Mucosa of rectum (tissue), 2 donors: ENCODE data around the gene PNMA5.
"Not testable (repeated sequence)": the region's sequence is repeated elsewhere in the genome, so short reads cannot be mapped to it uniquely, and the experiment has no call there.

ENCODE experiments used
- H3K27ac ChIP-seq, 2 donors: one replicate each; pipeline ENCODE4 v1.7.0; 2013; ENCODE audit warnings: inconsistent platforms in 2 of 2, low read depth in 2 of 2, low read length in 2 of 2
- H3K27me3 ChIP-seq, 2 donors: one replicate each; pipeline ENCODE4 v1.7.0; 2013; ENCODE audit warnings: low read length in 2 of 2; ENCODE audit not compliant: control insufficient read depth in 2 of 2, insufficient read depth in 2 of 2
- H3K36me3 ChIP-seq, 2 donors: one replicate each; pipeline ENCODE4 v1.7.0; 2013; ENCODE audit warnings: low read length in 2 of 2; ENCODE audit not compliant: control insufficient read depth in 2 of 2, insufficient read depth in 2 of 2
- H3K4me1 ChIP-seq, 2 donors: one replicate each; pipeline ENCODE4 v1.7.0; 2013; ENCODE audit warnings: low read length in 2 of 2, mild to moderate bottlenecking in 1 of 2; ENCODE audit not compliant: control insufficient read depth in 2 of 2, insufficient read depth in 2 of 2
- H3K4me3 ChIP-seq, 2 donors: one replicate each; pipeline ENCODE4 v1.7.0; 2013; ENCODE audit warnings: low read length in 2 of 2
- H3K9ac ChIP-seq, 2 donors: one replicate each; pipeline ENCODE4 v1.7.0; 2013; ENCODE audit warnings: low read length in 2 of 2, low read depth in 1 of 2, mild to moderate bottlenecking in 1 of 2
- H3K9me3 ChIP-seq, 2 donors: one replicate each; pipeline ENCODE4 v1.7.0; 2013; ENCODE audit warnings: low read length in 2 of 2; ENCODE audit not compliant: control insufficient read depth in 2 of 2
- donor health status: healthy.
- donor health status: Normal muscosa, but diverticular disease.

The PNMA5 gene

DNA sequence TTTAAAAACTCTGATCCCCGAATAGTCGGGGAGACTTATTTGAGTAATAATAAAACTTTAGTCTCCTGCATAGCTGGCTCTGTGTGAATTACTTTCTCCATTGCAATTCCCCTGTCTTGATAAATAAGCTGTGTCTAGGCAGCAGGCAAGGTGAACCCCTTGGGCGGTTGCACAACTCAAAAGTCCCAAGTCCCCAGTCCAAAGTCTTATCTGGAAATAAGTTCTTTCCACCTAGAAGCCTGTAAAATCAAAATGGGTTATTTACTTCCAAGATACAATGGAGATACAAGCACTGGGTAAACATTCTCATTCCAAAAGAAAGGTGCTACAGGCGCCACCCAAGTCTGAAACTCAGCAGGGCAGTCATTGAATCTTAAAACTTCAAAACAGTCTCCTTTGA lies 10.1 kb upstream of the PNMA5 start:
- Histone ChIP-seq H3K9ac (no peak overlapping the region), H3K27me3 (peaks cover 0 to 3% of the 10 kb centered on the region in 2 donors), H3K36me3 (no peaks in the 10 kb centered on the region), H3K4me1 (no peaks in the 10 kb centered on the region), H3K9me3 (no peaks in the 10 kb centered on the region), H3K4me3 (no peak overlapping the region), H3K27ac (no peak overlapping the region)

DNA sequence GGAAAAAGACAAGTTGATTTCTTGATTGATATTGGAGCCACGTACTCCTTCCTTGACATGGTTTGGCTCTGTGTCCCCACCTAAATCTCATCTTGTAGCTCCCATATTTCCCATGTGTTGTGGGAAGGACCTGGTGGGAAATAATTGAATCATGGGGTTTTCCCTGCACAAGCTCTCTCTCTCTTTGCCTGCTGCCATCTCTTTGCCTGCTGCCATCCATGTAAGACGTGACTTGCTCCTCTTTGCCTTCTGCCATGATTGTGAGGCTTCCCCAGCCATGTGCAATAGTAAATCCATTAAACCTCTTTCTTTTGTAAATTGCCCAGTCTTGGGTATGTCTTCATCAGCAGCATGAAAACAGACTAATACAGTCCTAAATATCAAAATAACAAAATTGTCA lies 8.3 kb upstream of the PNMA5 start:
- H3K36me3 ChIP-seq, H3K27ac ChIP-seq, H3K27me3 ChIP-seq, H3K4me3 ChIP-seq, H3K9ac ChIP-seq, H3K4me1 ChIP-seq, H3K9me3 ChIP-seq: not testable (repeated sequence)

GRCh38 chrX:152997337-152997736 lies 3.4 kb upstream of the PNMA5 start:
- Histone ChIP-seq H3K9me3 (no peaks in the 10 kb centered on the region), H3K4me1 (no peaks in the 10 kb centered on the region), H3K4me3 (no peak overlapping the region), H3K27ac (no peak overlapping the region), H3K9ac (no peak overlapping the region), H3K36me3 (no peaks in the 10 kb centered on the region), H3K27me3 (peaks cover 0 to 2% of the 10 kb centered on the region in 2 donors)

GRCh38 chrX:152992115-152992514 lies 1.8 kb downstream of the PNMA5 start:
- Histone ChIP-seq H3K27me3 (no peaks in the 10 kb centered on the region), H3K36me3 (no peaks in the 10 kb centered on the region), H3K27ac (no peak overlapping the region), H3K9me3 (no peaks in the 10 kb centered on the region), H3K4me1 (no peaks in the 10 kb centered on the region), H3K4me3 (no peak overlapping the region), H3K9ac (no peak overlapping the region)

GRCh38 chrX:152991123-152991522 lies 2.8 kb downstream of the PNMA5 start:
- Histone ChIP-seq H3K9ac (no peak overlapping the region), H3K4me3 (no peak overlapping the region), H3K4me1 (no peaks in the 10 kb centered on the region), H3K27ac (no peak overlapping the region), H3K9me3 (no peaks in the 10 kb centered on the region), H3K36me3 (no peaks in the 10 kb centered on the region), H3K27me3 (no peaks in the 10 kb centered on the region)

- Histone ChIP-seq H3K36me3 (no peaks in the 10 kb centered on the region), H3K27ac (no peak overlapping the region), H3K9ac (no peak overlapping the region), H3K4me3 (no peak overlapping the region), H3K9me3 (no peaks in the 10 kb centered on the region), H3K27me3 (no peaks in the 10 kb centered on the region), H3K4me1 (no peaks in the 10 kb centered on the region)
Observed at GRCh38 chrX:152989292-152989658, 4.6 kb downstream of the PNMA5 start.

DNA sequence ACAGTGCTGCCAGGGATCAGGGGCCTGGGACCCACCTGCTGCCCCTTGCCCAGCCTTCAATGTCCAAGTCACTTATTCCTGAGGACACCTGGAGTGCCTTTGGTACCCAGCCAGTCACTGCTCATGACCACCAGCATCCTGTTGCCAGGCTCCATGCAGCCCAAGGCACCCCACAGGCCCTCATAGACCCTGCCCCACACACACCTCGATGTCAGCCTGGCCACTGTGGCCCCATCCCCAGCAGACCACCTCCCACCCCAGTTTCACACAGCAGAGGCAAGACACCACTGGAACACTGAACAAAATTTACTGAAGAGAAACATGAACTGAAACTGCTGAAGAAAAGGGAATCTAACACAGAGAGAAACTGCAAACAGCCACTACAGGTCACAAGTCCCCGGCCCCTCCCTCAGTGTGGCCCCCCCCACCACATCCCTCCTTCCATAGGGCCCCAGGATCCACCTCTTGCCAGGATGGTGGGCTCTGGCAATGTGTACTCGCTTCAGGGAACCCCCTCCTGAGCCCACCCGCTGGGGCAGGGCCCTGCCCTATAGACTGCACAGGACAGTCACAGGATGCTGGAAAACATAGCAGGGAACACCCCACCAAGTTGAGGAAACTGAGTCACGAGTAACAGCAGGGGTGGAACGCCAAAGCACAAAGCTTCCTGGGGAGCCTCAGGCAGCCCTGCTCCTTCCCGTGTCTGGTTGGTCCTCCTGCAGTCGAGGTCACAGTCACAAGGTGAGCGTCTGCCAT lies 5.2 kb downstream of the PNMA5 start:
- H3K27ac ChIP-seq, result peak overlapping the region in 1 of 2 donors; percentile 9
- no peaks in the 10 kb centered on the region for H3K27me3 ChIP-seq
- no peaks in the 10 kb centered on the region for H3K9me3 ChIP-seq
- no peak overlapping the region for H3K4me3 ChIP-seq
- H3K9ac ChIP-seq, result no peak overlapping the region
- H3K36me3 ChIP-seq, result no peaks in the 10 kb centered on the region
- H3K4me1 ChIP-seq, result no peaks in the 10 kb centered on the region

DNA sequence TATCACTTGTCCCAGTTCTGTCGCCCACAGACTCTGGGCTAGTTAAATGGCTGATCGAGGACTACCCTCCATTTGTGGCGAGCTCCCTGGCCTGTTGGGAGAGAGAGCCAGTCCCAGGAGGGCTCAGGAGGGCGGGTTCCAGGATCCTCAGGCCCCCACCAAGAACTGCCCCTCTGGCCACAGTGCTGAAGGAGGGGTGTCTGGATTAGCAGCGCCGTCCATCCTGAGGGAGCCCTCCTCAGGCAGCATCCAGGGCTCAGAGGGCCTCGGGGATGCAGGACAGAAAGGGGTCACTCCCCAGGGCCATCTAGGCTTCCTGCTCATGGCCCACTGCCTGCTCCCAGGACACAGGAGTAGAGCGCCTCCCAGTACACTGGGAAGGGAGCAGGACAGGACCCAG lies 6.1 kb downstream of the PNMA5 start:
- Histone ChIP-seq H3K27ac (no peak overlapping the region), H3K9ac (no peak overlapping the region), H3K9me3 (no peaks in the 10 kb centered on the region), H3K27me3 (no peaks in the 10 kb centered on the region), H3K36me3 (no peaks in the 10 kb centered on the region), H3K4me3 (no peak overlapping the region), H3K4me1 (no peaks in the 10 kb centered on the region)

DNA sequence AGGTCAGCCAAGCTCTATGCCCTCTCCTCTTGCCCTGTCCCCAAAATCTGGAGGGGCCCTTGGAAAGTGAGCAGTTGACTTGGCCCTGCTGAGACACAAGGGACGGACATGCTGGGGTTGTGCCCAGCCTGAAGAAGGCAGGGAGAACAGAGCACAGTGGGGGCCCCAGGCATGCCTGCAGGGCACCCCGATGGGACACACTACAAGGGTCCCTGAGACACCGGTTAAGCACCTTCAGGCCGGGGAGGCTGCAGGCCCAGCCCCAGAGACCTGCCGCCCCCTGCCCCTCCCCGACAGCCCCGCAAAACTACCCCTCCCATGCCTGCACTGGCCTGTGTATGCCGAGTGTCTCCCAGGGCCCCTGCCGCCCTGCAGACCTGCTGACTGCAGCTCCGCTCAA lies 6.8 kb downstream of the PNMA5 start:
- H3K9me3 ChIP-seq, H3K9ac ChIP-seq, H3K27ac ChIP-seq, H3K36me3 ChIP-seq, H3K4me3 ChIP-seq, H3K4me1 ChIP-seq, H3K27me3 ChIP-seq: not testable (repeated sequence)

- H3K9me3 ChIP-seq, H3K27me3 ChIP-seq, H3K9ac ChIP-seq, H3K36me3 ChIP-seq, H3K4me1 ChIP-seq, H3K4me3 ChIP-seq, H3K27ac ChIP-seq: not testable (repeated sequence)
Observed at GRCh38 chrX:152985383-152985782, 8.5 kb downstream of the PNMA5 start.

DNA sequence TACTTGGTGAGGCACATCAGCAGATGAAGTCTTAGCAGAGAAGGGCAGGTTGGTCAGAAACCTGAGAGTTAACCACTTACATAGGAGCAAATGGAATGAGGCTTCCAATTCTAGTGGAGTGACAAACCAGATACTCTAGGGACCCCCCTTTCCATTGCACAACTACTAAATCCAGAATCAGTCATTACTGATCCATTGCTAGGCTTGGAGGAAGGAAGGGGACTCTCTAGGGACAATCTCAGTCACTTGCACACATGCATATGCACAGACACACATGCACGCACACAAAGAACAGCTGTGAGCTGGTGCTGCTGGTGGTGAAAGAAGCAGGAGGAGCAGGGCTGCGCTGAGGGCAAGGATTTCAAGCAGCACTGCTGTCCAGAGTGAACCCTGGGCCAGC lies 25.7 kb downstream of the PNMA5 start:
- Histone ChIP-seq H3K4me3 (no peak overlapping the region), H3K9ac (no peak overlapping the region), H3K4me1 (no peaks in the 10 kb centered on the region), H3K36me3 (no peaks in the 10 kb centered on the region), H3K27ac (no peak overlapping the region), H3K9me3 (no peaks in the 10 kb centered on the region), H3K27me3 (peaks cover 2 to 5% of the 10 kb centered on the region in 2 donors)
